ENCODE data around the gene SLC15A4.
"Not testable (repeated sequence)": the region's sequence is repeated elsewhere in the genome, so short reads cannot be mapped to it uniquely, and the experiment has no call there.

SLC15A4 gene

DNA sequence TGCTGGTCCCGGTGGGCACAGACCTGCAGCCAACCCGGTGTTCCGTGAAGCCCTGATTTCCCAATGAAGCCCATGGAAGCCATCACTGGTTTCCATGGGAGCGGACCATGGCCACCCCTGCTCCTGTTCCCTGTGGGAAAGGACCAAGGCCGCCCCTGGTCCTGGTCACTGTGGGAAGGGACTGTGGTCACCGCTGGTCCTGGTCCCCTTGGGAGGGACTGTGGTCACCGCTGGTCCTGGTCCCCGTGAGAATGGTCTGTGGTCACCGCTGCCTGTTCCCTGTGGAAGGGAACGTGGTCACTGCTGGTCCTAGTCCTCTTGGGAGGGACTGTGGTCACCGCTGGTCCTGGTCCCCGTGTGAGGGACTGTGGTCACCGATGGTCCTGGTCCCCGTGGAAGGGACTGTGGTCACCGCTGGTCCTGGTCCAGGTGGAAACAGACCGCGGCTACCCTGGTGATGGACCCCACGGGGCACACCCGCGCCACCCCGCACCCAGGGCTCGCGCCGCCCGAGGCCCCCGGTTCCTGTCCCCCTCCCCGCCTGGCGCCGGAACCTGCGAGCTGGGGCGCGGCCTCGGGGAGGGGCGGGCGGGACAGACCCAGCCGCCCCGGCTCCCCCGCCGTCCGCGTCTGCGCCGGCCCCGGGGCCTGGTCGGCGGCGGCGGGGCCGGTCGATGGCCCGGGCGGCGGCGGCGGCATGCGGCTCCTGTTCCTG is 29.3 kb upstream of the SLC15A4 start, which contains the start of gene GLT1D1:
Gene GLT1D1, plus strand, starts transcription at position 594 of the 715 bp plus-strand sequence. Its CDS starts 104 bp downstream, at position 698.
- DNase-seq (ENCODE audit: low spot score), result peak; percentile 74
- TF ChIP-seq, protein P1, sequence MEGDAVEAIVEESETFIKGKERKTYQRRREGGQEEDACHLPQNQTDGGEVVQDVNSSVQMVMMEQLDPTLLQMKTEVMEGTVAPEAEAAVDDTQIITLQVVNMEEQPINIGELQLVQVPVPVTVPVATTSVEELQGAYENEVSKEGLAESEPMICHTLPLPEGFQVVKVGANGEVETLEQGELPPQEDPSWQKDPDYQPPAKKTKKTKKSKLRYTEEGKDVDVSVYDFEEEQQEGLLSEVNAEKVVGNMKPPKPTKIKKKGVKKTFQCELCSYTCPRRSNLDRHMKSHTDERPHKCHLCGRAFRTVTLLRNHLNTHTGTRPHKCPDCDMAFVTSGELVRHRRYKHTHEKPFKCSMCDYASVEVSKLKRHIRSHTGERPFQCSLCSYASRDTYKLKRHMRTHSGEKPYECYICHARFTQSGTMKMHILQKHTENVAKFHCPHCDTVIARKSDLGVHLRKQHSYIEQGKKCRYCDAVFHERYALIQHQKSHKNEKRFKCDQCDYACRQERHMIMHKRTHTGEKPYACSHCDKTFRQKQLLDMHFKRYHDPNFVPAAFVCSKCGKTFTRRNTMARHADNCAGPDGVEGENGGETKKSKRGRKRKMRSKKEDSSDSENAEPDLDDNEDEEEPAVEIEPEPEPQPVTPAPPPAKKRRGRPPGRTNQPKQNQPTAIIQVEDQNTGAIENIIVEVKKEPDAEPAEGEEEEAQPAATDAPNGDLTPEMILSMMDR (IDR thresholded peaks at IDR 0.05; ENCODE audit: borderline replicate concordance, control extremely low read depth, extremely low read depth, insufficient read depth, missing control alignments), result no peak
- in situ Hi-C loops (cut with MboI; ENCODE audit: low sequenced_read_pairs, unreplicated experiment), result no loop called here

DNA sequence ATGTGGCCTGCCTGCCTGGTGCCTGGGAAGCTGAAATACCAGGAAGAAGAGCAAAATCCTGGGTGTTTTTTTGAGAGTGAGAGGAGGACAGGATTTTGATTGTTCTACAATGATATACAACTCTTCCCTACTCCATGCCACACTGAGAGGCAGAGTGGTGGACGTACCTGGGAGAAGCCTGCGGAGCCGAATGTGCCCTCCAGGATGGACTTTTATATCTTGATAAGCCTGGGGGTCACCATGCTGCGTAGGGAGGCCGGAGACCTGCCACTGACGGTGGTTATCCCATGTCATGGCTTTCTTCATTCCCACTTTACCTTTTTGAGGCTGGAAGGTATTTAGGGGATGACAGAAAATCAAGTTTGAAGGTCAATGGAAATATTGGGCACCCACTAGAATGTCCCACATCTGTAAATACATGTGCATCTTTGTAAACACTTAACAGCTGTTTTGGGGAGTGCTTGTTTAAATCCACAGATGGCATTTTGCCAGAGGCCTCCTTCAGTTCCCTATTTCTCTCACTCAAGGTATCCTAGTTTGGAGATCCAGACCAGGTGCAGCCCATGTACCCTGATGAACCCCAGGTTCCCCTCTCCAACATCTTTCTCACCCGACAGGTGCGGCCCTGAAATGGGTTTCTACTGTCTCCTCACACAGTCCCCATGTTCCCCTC is 28.4 kb upstream of the SLC15A4 start:
- TF ChIP-seq, protein P1 (IDR thresholded peaks at IDR 0.05; ENCODE audit: borderline replicate concordance, control extremely low read depth, extremely low read depth, insufficient read depth, missing control alignments), result no peak
- no peak for DNase-seq (ENCODE audit: low spot score)
- in situ Hi-C loops (cut with MboI; ENCODE audit: low sequenced_read_pairs, unreplicated experiment), result no loop called here

DNA sequence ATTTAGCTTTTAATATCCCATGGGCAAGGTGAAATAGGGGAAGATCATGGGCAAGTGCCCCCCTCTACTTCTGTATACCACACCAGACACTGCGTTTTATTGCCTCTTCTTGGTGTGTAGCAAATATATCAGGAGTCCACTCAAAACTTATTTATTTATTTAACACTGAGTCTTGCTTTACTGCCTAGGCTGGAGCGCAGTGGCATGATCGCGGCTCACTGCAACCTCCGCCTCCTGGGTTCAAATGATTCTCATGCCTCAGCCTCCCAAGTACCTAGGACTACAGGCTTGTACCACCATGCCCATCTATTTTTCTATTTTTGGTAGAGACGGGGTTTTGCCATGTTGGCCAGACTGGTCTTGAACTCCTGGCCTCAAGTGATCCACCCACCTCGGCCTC is 27.7 kb upstream of the SLC15A4 start:
- not testable (repeated sequence) for DNase-seq (ENCODE audit: low spot score)

DNA sequence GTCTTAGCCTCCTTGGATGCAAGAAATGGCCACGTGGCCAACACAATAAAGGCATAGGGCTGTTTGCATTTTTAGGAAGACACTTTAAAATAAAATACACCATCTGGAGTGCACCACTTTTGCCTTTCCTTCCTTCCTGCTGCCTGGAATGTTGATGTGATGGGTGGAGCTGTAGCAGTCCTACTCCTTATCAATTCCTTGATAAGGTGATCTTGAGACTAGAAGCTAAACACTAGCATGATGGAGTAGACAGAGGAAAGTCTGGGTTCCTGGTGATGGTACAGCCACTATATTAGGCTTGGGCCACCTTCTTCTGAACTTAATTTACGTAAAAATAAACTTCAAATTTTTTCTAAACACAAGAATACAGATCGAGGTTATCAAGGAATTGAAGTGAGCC is 26.6 kb upstream of the SLC15A4 start:
- TF ChIP-seq, protein P1 (IDR thresholded peaks at IDR 0.05; ENCODE audit: borderline replicate concordance, control extremely low read depth, extremely low read depth, insufficient read depth, missing control alignments), result no peak
- in situ Hi-C loops (cut with MboI; ENCODE audit: low sequenced_read_pairs, unreplicated experiment), result no loop called here
- DNase-seq (ENCODE audit: low spot score), result no peak

More for the DNA sequence above, 27.7 kb upstream of the SLC15A4 start:
- in situ Hi-C loops (cut with MboI; ENCODE audit: low sequenced_read_pairs, unreplicated experiment), result not testable (repeated sequence)

DNA sequence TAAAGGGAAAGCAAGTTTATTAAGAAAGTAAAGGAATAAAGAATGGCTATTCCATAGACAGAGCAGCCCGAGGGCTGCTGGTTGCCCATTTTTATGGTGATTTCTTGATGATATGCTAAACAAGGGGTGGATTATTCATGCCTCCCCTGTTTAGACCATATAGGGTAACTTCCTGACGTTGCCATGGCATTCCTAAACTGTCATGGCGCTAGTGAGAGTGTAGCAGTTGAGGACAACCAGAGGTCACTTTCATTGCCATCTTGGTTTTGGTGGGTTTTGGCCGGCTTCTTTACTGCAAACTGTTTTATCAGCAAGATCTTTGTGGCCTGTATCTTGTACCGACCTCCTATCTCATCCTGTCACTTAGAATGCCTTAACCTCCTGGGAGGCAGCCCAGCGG is 26.0 kb upstream of the SLC15A4 start:
- DNase-seq (ENCODE audit: low spot score); in situ Hi-C loops (cut with MboI; ENCODE audit: low sequenced_read_pairs, unreplicated experiment): not testable (repeated sequence)

DNA sequence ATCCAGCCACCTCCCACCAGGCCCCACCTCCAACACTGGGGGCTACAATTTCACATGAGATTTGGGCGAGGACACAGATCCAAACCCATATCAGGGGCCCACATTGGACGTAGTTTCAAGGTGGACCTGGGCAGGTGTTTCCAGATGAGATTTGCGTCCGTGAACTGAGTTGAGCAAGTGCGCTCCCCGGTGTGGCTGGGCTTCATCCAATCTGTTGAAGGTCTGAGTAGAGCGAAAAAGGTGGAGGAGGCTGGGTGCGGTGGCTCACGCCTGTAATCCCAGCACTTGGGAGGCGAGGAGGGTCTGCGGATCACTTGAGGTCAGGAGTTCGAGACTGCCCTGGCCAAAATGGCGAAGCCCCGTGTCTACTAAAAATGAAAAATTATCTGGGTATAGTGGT is 24.6 kb upstream of the SLC15A4 start:
- TF ChIP-seq, protein P1 (IDR thresholded peaks at IDR 0.05; ENCODE audit: borderline replicate concordance, control extremely low read depth, extremely low read depth, insufficient read depth, missing control alignments), result no peak
- no peak for DNase-seq (ENCODE audit: low spot score)
- in situ Hi-C loops (cut with MboI; ENCODE audit: low sequenced_read_pairs, unreplicated experiment), result no loop called here

DNA sequence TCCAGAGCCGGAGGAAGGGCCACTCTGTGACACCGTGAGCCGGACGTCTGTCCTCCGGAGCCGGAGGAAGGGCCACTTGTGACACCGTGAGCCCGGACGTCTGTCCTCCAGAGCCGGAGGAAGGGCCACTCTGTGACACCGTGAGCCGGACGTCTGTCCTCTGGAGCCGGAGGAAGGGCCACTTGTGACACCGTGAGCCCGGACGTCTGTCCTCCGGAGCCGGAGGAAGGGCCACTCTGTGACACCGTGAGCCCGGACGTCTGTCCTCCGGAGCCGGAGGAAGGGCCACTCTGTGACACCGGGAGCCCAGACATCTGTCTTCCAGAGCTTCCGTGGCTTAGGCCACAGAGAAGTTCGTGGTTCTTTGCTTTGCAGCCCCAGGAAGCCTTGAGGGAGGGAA is 22.9 kb upstream of the SLC15A4 start:
- in situ Hi-C loops (cut with MboI; ENCODE audit: low sequenced_read_pairs, unreplicated experiment), result not testable (repeated sequence)

DNA sequence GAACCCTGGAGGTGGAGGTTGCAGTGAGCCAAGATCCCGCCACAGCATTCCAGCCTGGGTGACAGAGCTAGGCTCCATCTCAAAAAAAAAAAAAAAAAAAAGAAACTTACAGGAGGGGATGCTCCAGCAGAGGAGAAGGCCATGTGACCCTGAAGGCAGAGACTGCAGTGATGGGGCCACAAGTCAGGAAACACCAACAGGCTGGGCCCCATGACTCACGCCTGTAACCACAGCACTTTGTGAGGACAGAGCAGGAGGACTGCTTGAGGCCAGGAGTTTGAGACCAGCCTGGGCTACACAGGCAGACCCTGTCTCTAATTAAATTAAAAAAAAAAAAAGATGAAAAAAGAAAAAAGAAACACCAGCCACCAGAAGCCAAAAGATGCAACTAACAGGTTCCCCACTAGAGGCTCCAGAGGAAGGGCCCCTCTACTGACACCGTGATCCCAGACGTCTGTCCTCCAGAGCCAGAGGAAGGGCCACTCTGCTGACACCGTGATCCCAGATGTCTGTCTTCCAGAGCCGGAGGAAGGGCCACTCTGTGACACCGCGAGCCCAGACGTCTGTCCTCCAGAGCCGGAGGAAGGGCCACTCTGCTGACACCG is 20.4 kb upstream of the SLC15A4 start:
- in situ Hi-C loops (cut with MboI; ENCODE audit: low sequenced_read_pairs, unreplicated experiment), result no loop called here
- DNase-seq (ENCODE audit: low spot score), result peak; percentile 50
- TF ChIP-seq, protein P1 (IDR thresholded peaks at IDR 0.05; ENCODE audit: borderline replicate concordance, control extremely low read depth, extremely low read depth, insufficient read depth, missing control alignments), result no peak

More for the DNA sequence above, 22.9 kb upstream of the SLC15A4 start:
- not testable (repeated sequence) for DNase-seq (ENCODE audit: low spot score)

Measured in GM13976 (cell line).